SK-N-SH (cell line): ENCODE data around the gene TMEM116. TPM values are rescaled to one million over a fixed set of nuclear protein-coding genes. Genes with fewer than 3 reads are reported as not detected.

Source experiments
- CTCF ChIA-PET: fragments of 300-600, 350-600 bp; formaldehyde crosslinking; extraction: SDS; loops from one replicate; lab custom pipeline; 2021; lab: Yijun Ruan, JAX
- POLR2A ChIA-PET: fragments of 350-600 bp; sonication (Branson Sonifier 250); formaldehyde crosslinking; extraction: SDS; loops from one replicate; lab custom pipeline; 2020; ENCODE audit warnings: antibody characterized with exemption, inconsistent platforms; lab: Yijun Ruan, JAX
- DNase-seq: peaks from one replicate; pipeline ENCODE4 v3.0.0; 2012
- H2AFZ ChIP-seq: fragments of 200-600 bp; sonication (generic); 2 replicates; pipeline ENCODE4 v1.8.1; 2016; ENCODE audit warnings: antibody characterized with exemption, mild to moderate bottlenecking, low read depth
- H3F3A ChIP-seq: fragments of 200-600 bp; sonication (generic); replicated peaks from 2 replicates; pipeline ENCODE3; 2016; ENCODE audit warnings: antibody characterized with exemption, mild to moderate bottlenecking; ENCODE audit not compliant: insufficient read depth
- H3K27ac ChIP-seq, 2 experiments: fragments of 200-500 bp in 1 of 2; fragments of 200-600 bp in 1 of 2; sonication (Bioruptor generic) in 1 of 2; sonication (generic), shearing (Covaris generic) in 1 of 2; 2 replicates each; pipeline versions ENCODE4 v1.5.1 to v1.6.1; 2014 to 2016; ENCODE audit warnings: low read depth in 2 of 2, inconsistent platforms in 1 of 2, low read length in 1 of 2, mild to moderate bottlenecking in 1 of 2, mixed read lengths in 1 of 2
- H3K27me3 ChIP-seq: fragments of 200-600 bp; sonication (generic), shearing (Covaris generic); 2 replicates; pipeline ENCODE4 v1.6.1; 2016; ENCODE audit warnings: mixed run types; ENCODE audit not compliant: insufficient read depth
- H3K36me3 ChIP-seq, 2 experiments: fragments of 200-500 bp in 1 of 2; fragments of 200-600 bp in 1 of 2; sonication (Bioruptor generic) in 1 of 2; sonication (generic) in 1 of 2; replicated peaks in 1 of 2; 2 replicates each; pipeline versions ENCODE3 to v1.5.1; 2014 to 2016; ENCODE audit warnings: low read length in 1 of 2, mild to moderate bottlenecking in 1 of 2; ENCODE audit not compliant: insufficient read depth in 2 of 2, control insufficient read depth in 1 of 2
- H3K4me1 ChIP-seq, 2 experiments: fragments of 200-500 bp in 1 of 2; fragments of 200-600 bp in 1 of 2; sonication (Bioruptor generic) in 1 of 2; sonication (generic), shearing (Covaris generic) in 1 of 2; 2 replicates each; pipeline versions ENCODE4 v1.5.1 to v1.6.1; 2014 to 2016; ENCODE audit warnings: low read depth in 1 of 2, low read length in 1 of 2, mixed run types in 1 of 2; ENCODE audit not compliant: insufficient read depth in 2 of 2, control insufficient read depth in 1 of 2
- H3K4me2 ChIP-seq: fragments of 200-600 bp; sonication (generic), shearing (Covaris generic); 2 replicates; pipeline ENCODE4 v1.6.1; 2017; ENCODE audit warnings: mixed run types
- H3K4me3 ChIP-seq, 2 experiments: fragments of 200-500 bp in 1 of 2; fragments of 200-600 bp in 1 of 2; sonication (Bioruptor generic) in 1 of 2; sonication (generic), shearing (Covaris generic) in 1 of 2; 2 replicates each; pipeline versions ENCODE4 v1.5.1 to v1.8.1; 2014 to 2016; ENCODE audit warnings: low read depth in 2 of 2, inconsistent platforms in 1 of 2, low read length in 1 of 2, mild to moderate bottlenecking in 1 of 2, mixed read lengths in 1 of 2, moderate library complexity in 1 of 2
- H3K79me2 ChIP-seq: fragments of 200-600 bp; sonication (generic); 2 replicates; pipeline ENCODE4 v1.8.1; 2017; ENCODE audit warnings: mild to moderate bottlenecking; ENCODE audit not compliant: insufficient read depth
- H3K9ac ChIP-seq: fragments of 200-600 bp; sonication (generic); 2 replicates; pipeline ENCODE4 v1.6.1; 2017; ENCODE audit warnings: mixed run types
- H3K9me2 ChIP-seq: fragments of 200-600 bp; sonication (generic); 2 replicates; pipeline ENCODE4 v1.6.1; 2017; ENCODE audit warnings: mixed run types
- H3K9me3 ChIP-seq: fragments of 200-600 bp; sonication (generic); 2 replicates; pipeline ENCODE4 v1.6.1; 2017; ENCODE audit warnings: mixed run types, mild to moderate bottlenecking, moderate library complexity
- H4K20me1 ChIP-seq: fragments of 200-600 bp; sonication (generic); 2 replicates; pipeline ENCODE4 v1.6.1; 2017; ENCODE audit warnings: mild to moderate bottlenecking, mixed run types; ENCODE audit not compliant: insufficient read depth
- CHD2 ChIP-seq: fragments of 150-350 bp; IDR thresholded peaks from 2 replicates; pipeline ENCODE4 v1.6.1; 2018; ENCODE audit warnings: low read length; ENCODE audit not compliant: partially characterized antibody
- ELF1 ChIP-seq: IDR thresholded peaks from 2 replicates; pipeline ENCODE4 v1.4.0; 2012
- EP300 ChIP-seq, 2 experiments: IDR thresholded peaks; 2 replicates each; pipeline versions ENCODE4 v1.4.0 to v1.6.1; 2012; ENCODE audit warnings: borderline replicate concordance in 1 of 2, low read depth in 1 of 2, low read length in 1 of 2
- EZH2phosphoT487 ChIP-seq: fragments of 200-600 bp; sonication (generic); IDR thresholded peaks from 2 replicates; pipeline ENCODE4 v1.6.1; 2017; ENCODE audit warnings: low read depth, mixed run types, mild to moderate bottlenecking, antibody characterized with exemption, moderate library complexity, borderline replicate concordance
- FOXJ3 ChIP-seq: sonication (generic); formaldehyde crosslinking; IDR thresholded peaks from 2 replicates; pipeline ENCODE4 v1.5.1; 2020; ENCODE audit warnings: mild to moderate bottlenecking, missing genetic modification reagents
- FOXM1 ChIP-seq: IDR thresholded peaks from 2 replicates; pipeline ENCODE4 v1.4.0; 2012; ENCODE audit warnings: low read depth, mild to moderate bottlenecking
- JUND ChIP-seq: IDR thresholded peaks from 2 replicates; pipeline ENCODE4 v1.4.0; 2012
- MEF2A ChIP-seq: IDR thresholded peaks from 2 replicates; pipeline ENCODE4 v1.4.0; 2012; ENCODE audit warnings: low read depth, borderline replicate concordance
- MXI1 ChIP-seq: IDR thresholded peaks from 2 replicates; pipeline ENCODE4 v1.6.1; 2012; ENCODE audit warnings: mild to moderate bottlenecking, low read depth, low read length, improper control_type of control experiment
- NFIC ChIP-seq: IDR thresholded peaks from 2 replicates; pipeline ENCODE4 v1.4.0; 2012; ENCODE audit warnings: borderline replicate concordance
- NRF1 ChIP-seq: IDR thresholded peaks from 2 replicates; pipeline ENCODE4 v1.6.1; 2012; ENCODE audit warnings: low read depth, mild to moderate bottlenecking, low read length
- PBX3 ChIP-seq: IDR thresholded peaks from 2 replicates; pipeline ENCODE4; 2012
- POLR2AphosphoS5 ChIP-seq: IDR thresholded peaks from 2 replicates; pipeline ENCODE4 v1.6.1; 2012; ENCODE audit warnings: low read depth, low read length
- RAD21 ChIP-seq: IDR thresholded peaks from 2 replicates; pipeline ENCODE4 v1.6.1; 2012; ENCODE audit warnings: mild to moderate bottlenecking, low read length
- RCOR1 ChIP-seq: fragments of 150-350 bp; IDR thresholded peaks from 2 replicates; pipeline ENCODE4 v1.6.1; 2017; ENCODE audit warnings: antibody characterized with exemption, low read length
- REST ChIP-seq: IDR thresholded peaks from 2 replicates; pipeline ENCODE4 v1.6.1; 2012; ENCODE audit warnings: mild to moderate bottlenecking, low read depth, low read length, moderate library complexity
- RFX5 ChIP-seq: IDR thresholded peaks from 2 replicates; pipeline ENCODE4 v1.6.1; 2012; ENCODE audit warnings: mild to moderate bottlenecking, improper control_type of control experiment, low read length
- SIN3A ChIP-seq: IDR thresholded peaks from 2 replicates; pipeline ENCODE4 v1.6.1; 2012; ENCODE audit warnings: low read depth, mild to moderate bottlenecking, low read length, moderate library complexity, borderline replicate concordance
- SMC3 ChIP-seq: IDR thresholded peaks from 2 replicates; pipeline ENCODE4 v1.6.1; 2012; ENCODE audit warnings: low read depth, low read length, improper control_type of control experiment
- TAF1 ChIP-seq: IDR thresholded peaks from 2 replicates; pipeline ENCODE4 v1.6.1; 2012; ENCODE audit warnings: low read depth, mild to moderate bottlenecking, low read length, moderate library complexity, borderline replicate concordance
- TCF12 ChIP-seq: IDR thresholded peaks from 2 replicates; pipeline ENCODE4 v1.4.0; 2012
- TEAD4 ChIP-seq: IDR thresholded peaks from 2 replicates; pipeline ENCODE4 v1.4.0; 2012; ENCODE audit warnings: mild to moderate bottlenecking, borderline replicate concordance; ENCODE audit not compliant: insufficient read depth
- YY1 ChIP-seq: IDR thresholded peaks from 2 replicates; pipeline ENCODE4 v1.4.0; 2012; ENCODE audit warnings: low read depth, mild to moderate bottlenecking
- WGBS: methylation state at CpG from one replicate; pipeline ENCODE4 v1.1.6; 2017; ENCODE audit warnings: low lambda C conversion rate; 5-methylcytosine and 5-hydroxymethylcytosine counted together
- polyA plus RNA-seq, 3 experiments: library from polyadenylated mRNA; depleted of rRNA; stranded (reverse); fragments of >200 nt; gene quantifications; 2 replicates each; pipeline ENCODE4 v1.2.3, GENCODE V29; 2012
- TF ChIP-seq, protein P1 (sequence below): fragments of 150-350 bp; IDR thresholded peaks from 2 replicates; pipeline ENCODE4 v1.6.1; 2017; ENCODE audit warnings: antibody characterized with exemption, low read length, low read depth, borderline replicate concordance
- TF ChIP-seq, protein P2 (sequence below): fragments of 200-600 bp; sonication (generic); IDR thresholded peaks from 2 replicates; pipeline ENCODE4 v1.6.1; 2017; ENCODE audit warnings: antibody characterized with exemption, mild to moderate bottlenecking, moderate library complexity
- TF ChIP-seq, protein P3 (sequence below): fragments of 150-350 bp; IDR thresholded peaks from 2 replicates; pipeline ENCODE4 v1.6.1; 2016; ENCODE audit warnings: mild to moderate bottlenecking, low read depth, low read length

The TMEM116 gene
- polyA plus RNA-seq, 1 of the 3 experiments (the other 2 are of a cell fraction), result 7.9 TPM

DNA sequence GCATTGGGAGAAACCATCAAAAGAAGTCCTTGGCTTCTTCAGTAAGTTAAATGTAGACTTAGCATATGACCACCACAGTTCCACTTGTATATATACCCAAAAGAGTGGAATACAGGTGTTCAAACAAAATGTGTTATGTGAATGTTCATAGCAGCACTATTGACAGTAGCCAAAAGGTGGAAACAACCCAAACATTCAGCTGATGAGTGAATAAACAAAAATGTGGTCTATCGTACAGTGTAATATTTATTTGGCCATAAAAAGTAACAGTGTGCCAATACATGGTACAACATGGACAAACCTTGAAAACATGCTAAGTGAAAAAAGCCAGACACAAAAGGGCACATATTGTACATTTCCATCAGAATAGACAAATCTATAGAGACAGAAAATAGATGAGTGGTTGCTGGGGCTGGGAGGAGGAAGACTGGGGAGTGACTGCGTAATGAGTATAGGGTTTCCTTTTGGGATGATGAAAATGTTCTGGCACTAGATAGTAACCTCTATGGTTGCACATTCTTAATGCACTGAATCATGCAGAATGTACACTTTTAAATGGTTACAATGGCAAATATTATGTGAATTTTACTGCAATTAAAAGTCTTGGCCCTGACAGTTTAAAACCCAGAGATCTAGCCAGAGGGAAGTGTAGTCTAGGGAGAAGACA, 5.7 kb upstream of the TMEM116 start:
- H3K27ac ChIP-seq, result peak overlapping the region in 1 of 2 experiments; percentile 61; a peak in 3 of 4 replicates
- H3K4me2 ChIP-seq, result no peak overlapping the region; the same call in 1 of the 2 replicates
- POLR2A ChIA-PET, result no interaction called here
- no peak overlapping the region for H3K4me3 ChIP-seq
- H3K27me3 ChIP-seq, result no peaks in the 10 kb centered on the region
- CTCF ChIA-PET, result no interaction called here
- H3K9me2 ChIP-seq, result no peaks in the 10 kb centered on the region
- peaks cover 87% of the 10 kb centered on the region for H3K79me2 ChIP-seq
- no peak for DNase-seq
- H2AFZ ChIP-seq, result no peak overlapping the region
- no peaks in the 10 kb centered on the region for H3K9me3 ChIP-seq
- peaks cover 5 to 14% of the 10 kb centered on the region in 2 experiments; a peak in 2 of 4 replicates for H3K4me1 ChIP-seq
- H3K9ac ChIP-seq, result no peak overlapping the region
- peaks cover 20% of the 10 kb centered on the region; the same call in 1 of the 2 replicates for H4K20me1 ChIP-seq
- 56% methylated on average over 2 of the region's 2 CpGs for WGBS
- H3F3A ChIP-seq, result peaks cover 27% of the 10 kb centered on the region
- peaks cover 49 to 59% of the 10 kb centered on the region in 2 experiments for H3K36me3 ChIP-seq
- no peak for TF ChIP-seq EP300 (IDR thresholded peaks at IDR 0.05; ENCODE audit: borderline replicate concordance in 1 of 2, low read depth in 1 of 2, low read length in 1 of 2)
- TF ChIP-seq CHD2, result no peak
- peak; percentile 42 for TF ChIP-seq PBX3
- TF ChIP-seq SIN3A, result no peak
- TF ChIP-seq EZH2phosphoT487, result no peak
- peak; percentile 29; the same call in 1 of the 2 replicates for TF ChIP-seq NFIC
- TF ChIP-seq, protein P1, sequence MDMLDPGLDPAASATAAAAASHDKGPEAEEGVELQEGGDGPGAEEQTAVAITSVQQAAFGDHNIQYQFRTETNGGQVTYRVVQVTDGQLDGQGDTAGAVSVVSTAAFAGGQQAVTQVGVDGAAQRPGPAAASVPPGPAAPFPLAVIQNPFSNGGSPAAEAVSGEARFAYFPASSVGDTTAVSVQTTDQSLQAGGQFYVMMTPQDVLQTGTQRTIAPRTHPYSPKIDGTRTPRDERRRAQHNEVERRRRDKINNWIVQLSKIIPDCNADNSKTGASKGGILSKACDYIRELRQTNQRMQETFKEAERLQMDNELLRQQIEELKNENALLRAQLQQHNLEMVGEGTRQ, result no peak
- no peak for TF ChIP-seq REST
- TF ChIP-seq, protein P2, sequence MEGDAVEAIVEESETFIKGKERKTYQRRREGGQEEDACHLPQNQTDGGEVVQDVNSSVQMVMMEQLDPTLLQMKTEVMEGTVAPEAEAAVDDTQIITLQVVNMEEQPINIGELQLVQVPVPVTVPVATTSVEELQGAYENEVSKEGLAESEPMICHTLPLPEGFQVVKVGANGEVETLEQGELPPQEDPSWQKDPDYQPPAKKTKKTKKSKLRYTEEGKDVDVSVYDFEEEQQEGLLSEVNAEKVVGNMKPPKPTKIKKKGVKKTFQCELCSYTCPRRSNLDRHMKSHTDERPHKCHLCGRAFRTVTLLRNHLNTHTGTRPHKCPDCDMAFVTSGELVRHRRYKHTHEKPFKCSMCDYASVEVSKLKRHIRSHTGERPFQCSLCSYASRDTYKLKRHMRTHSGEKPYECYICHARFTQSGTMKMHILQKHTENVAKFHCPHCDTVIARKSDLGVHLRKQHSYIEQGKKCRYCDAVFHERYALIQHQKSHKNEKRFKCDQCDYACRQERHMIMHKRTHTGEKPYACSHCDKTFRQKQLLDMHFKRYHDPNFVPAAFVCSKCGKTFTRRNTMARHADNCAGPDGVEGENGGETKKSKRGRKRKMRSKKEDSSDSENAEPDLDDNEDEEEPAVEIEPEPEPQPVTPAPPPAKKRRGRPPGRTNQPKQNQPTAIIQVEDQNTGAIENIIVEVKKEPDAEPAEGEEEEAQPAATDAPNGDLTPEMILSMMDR, result no peak
- TF ChIP-seq NRF1, result no peak
- TF ChIP-seq JUND, result peak; percentile 38; the same call in 1 of the 2 replicates
- TF ChIP-seq YY1, result no peak
- no peak for TF ChIP-seq ELF1
- no peak for TF ChIP-seq MEF2A
- TF ChIP-seq TCF12, result peak; percentile 30; the same call in 1 of the 2 replicates
- no peak for TF ChIP-seq MXI1
- TF ChIP-seq FOXJ3 (CRISPR knock-in tag), result no peak
- TF ChIP-seq RCOR1, result no peak
- no peak for TF ChIP-seq SMC3
- no peak for TF ChIP-seq TEAD4
- no peak for TF ChIP-seq TAF1
- TF ChIP-seq RFX5, result no peak
- TF ChIP-seq FOXM1, result no peak
- TF ChIP-seq POLR2AphosphoS5, result no peak
- TF ChIP-seq RAD21, result no peak
- TF ChIP-seq, protein P3, sequence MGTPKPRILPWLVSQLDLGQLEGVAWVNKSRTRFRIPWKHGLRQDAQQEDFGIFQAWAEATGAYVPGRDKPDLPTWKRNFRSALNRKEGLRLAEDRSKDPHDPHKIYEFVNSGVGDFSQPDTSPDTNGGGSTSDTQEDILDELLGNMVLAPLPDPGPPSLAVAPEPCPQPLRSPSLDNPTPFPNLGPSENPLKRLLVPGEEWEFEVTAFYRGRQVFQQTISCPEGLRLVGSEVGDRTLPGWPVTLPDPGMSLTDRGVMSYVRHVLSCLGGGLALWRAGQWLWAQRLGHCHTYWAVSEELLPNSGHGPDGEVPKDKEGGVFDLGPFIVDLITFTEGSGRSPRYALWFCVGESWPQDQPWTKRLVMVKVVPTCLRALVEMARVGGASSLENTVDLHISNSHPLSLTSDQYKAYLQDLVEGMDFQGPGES, result no peak
